GM12878 (cell line): ENCODE data around the gene SEMA4C. TPM values are rescaled to one million over a fixed set of nuclear protein-coding genes. Genes with fewer than 3 reads are reported as not detected.

Experiments
- EED ChIP-seq: sonication (generic); IDR thresholded peaks from 2 replicates; pipeline ENCODE4 v1.6.1; 2016; ENCODE audit warnings: antibody characterized with exemption, low read depth
- EZH2 ChIP-seq: IDR thresholded peaks from 2 replicates; pipeline ENCODE4 v1.6.1; 2012; ENCODE audit warnings: low read depth, mild to moderate bottlenecking, control low read depth, inconsistent platforms, low read length, borderline replicate concordance; ENCODE audit not compliant: control insufficient read depth
- MEF2B ChIP-seq: fragments of 450-650 bp; IDR thresholded peaks from 2 replicates; pipeline ENCODE4 v1.6.1; 2018; ENCODE audit warnings: mild to moderate bottlenecking, moderate library complexity; ENCODE audit not compliant: partially characterized antibody, poor library complexity, severe bottlenecking
- PAX8 ChIP-seq: fragments of 450-650 bp; IDR thresholded peaks from 2 replicates; pipeline ENCODE4 v1.6.1; 2017; ENCODE audit warnings: mild to moderate bottlenecking, moderate library complexity
- RAD21 ChIP-seq: IDR thresholded peaks from 2 replicates; pipeline ENCODE4 v1.6.1; 2011; ENCODE audit warnings: mild to moderate bottlenecking, low read depth, low read length, moderate library complexity; ENCODE audit not compliant: insufficient read depth
- STAT1 ChIP-seq: fragments of 450-650 bp; conservative IDR thresholded peaks from 2 replicates; pipeline ENCODE4 v1.6.1; 2014; ENCODE audit warnings: antibody characterized with exemption, mild to moderate bottlenecking
- SUPT20H ChIP-seq: IDR thresholded peaks from 2 replicates; pipeline ENCODE4 v1.6.1; 2011; ENCODE audit warnings: low read depth, mild to moderate bottlenecking, low read length, moderate library complexity, borderline replicate concordance; ENCODE audit not compliant: control insufficient read depth
- YY1 ChIP-seq: IDR thresholded peaks from 2 replicates; pipeline ENCODE4 v1.6.1; 2011; ENCODE audit warnings: low read depth, mild to moderate bottlenecking, low read length
- ZNF592 ChIP-seq: fragments of 450-650 bp; IDR thresholded peaks from 2 replicates; pipeline ENCODE4 v1.6.1; 2017; ENCODE audit warnings: mild to moderate bottlenecking, moderate library complexity
- polyA plus RNA-seq, 11 experiments: library from polyadenylated mRNA; depleted of rRNA in 4 of 11; unstranded in 6 of 11; stranded (reverse) in 5 of 11; fragments of >200 nt; fragmentation: Nextera tagmentation in 4 of 11; fragmentation: Illumina TruSeq in 1 of 11; extraction: Ambion mirVana in 4 of 11; extraction: Trizol in 1 of 11; gene quantifications; 1 replicate in 1 of 11; 2 replicates in 10 of 11; pipeline versions ENCODE4 v1.2.1 to v1.2.3, GENCODE V29; 2011 to 2016; ENCODE audit warnings: inconsistent platforms in 2 of 11, missing spikeins in 2 of 11, low read depth in 1 of 11
- total RNA-seq, 4 experiments: library from RNA; depleted of rRNA in 3 of 4; stranded (reverse); fragments of >200 nt in 3 of 4; fragmentation: Illumina TruSeq in 1 of 4; extraction: Trizol in 1 of 4; gene quantifications; 2 replicates each; pipeline versions ENCODE4 v1.2.1 to v1.2.3, GENCODE V29; 2013 to 2021
- TF ChIP-seq, protein P1 (sequence below): fragments of 450-650 bp; IDR thresholded peaks from 2 replicates; pipeline ENCODE4 v1.6.1; 2017; ENCODE audit warnings: mild to moderate bottlenecking, low read depth, inconsistent platforms; ENCODE audit not compliant: poor library complexity, severe bottlenecking

The SEMA4C gene
- total and polyA plus RNA-seq, 10 of the 15 experiments (the other 5 are each of a cell fraction or from before 2014, with no cell fraction given): 0.06 to 21.6 (median 6.8) TPM

GRCh38 chr2:96828874-96829273 is 41.0 kb downstream of the SEMA4C start (continued):
- TF ChIP-seq RAD21 (no peak), MEF2B (no peak), STAT1 (no peak), ZNF592 (no peak), SUPT20H (no peak), PAX8 (no peak), YY1 (no peak), EED (no peak), EZH2 (no peak)
- TF ChIP-seq, protein P1, sequence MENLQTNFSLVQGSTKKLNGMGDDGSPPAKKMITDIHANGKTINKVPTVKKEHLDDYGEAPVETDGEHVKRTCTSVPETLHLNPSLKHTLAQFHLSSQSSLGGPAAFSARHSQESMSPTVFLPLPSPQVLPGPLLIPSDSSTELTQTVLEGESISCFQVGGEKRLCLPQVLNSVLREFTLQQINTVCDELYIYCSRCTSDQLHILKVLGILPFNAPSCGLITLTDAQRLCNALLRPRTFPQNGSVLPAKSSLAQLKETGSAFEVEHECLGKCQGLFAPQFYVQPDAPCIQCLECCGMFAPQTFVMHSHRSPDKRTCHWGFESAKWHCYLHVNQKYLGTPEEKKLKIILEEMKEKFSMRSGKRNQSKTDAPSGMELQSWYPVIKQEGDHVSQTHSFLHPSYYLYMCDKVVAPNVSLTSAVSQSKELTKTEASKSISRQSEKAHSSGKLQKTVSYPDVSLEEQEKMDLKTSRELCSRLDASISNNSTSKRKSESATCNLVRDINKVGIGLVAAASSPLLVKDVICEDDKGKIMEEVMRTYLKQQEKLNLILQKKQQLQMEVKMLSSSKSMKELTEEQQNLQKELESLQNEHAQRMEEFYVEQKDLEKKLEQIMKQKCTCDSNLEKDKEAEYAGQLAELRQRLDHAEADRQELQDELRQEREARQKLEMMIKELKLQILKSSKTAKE: no peak
